ENCODE measurements around the gene MED27. TPM values are rescaled to one million over a fixed set of nuclear protein-coding genes. Genes with fewer than 3 reads are reported as not detected.

MED27 gene
- total and polyA plus RNA-seq, 2 of the 13 experiments (the other 11 are each of a cell fraction or from before 2014, with no cell fraction given): 16.9 to 19.0 TPM

- no TSS peak for BruUV-seq (replicated peaks)
- intact Hi-C loops (cut with micrococcal nuclease; ENCODE audit: unreplicated experiment) (no loop called here), in situ Hi-C loops (cut with HindIII; ENCODE audit: extremely low pct_ligation_motif_present, low pct_unique_long_range_greater_than_20kb) (no loop called here)
- Histone ChIP-seq H3K4me2 (ENCODE audit: low read depth, low read length) (no peak overlapping the region), H3K9ac (ENCODE audit: insufficient read depth, low read depth, low read length) (no peak overlapping the region), H2AFZ (ENCODE audit: low read length) (no peak overlapping the region), H3K4me3 (replicated peaks in 1 of 3; ENCODE audit: insufficient read depth in 1 of 3, low read depth in 2 of 3, low read length in 3 of 3) (no peak overlapping the region), H3K36me3 (replicated peaks in 1 of 2; ENCODE audit: control insufficient read depth in 1 of 2, insufficient read depth in 2 of 2, low read length in 2 of 2) (no peaks in the 10 kb centered on the region; a peak in 1 of 5 replicates), H4K20me1 (ENCODE audit: insufficient read depth, low read length) (no peaks in the 10 kb centered on the region), H3K9me3 (ENCODE audit: low read length) (no peaks in the 10 kb centered on the region), H3K27me3 (ENCODE audit: control insufficient read depth in 1 of 2, insufficient read depth in 2 of 2, low read length in 2 of 2) (no peaks in the 10 kb centered on the region), H3K79me2 (ENCODE audit: insufficient read depth, low read length) (peaks cover 5% of the 10 kb centered on the region), H3K27ac (ENCODE audit: extremely low read length, insufficient read depth, low read length) (no peak overlapping the region), H3K4me1 (ENCODE audit: insufficient read depth, low read length) (peaks cover 5% of the 10 kb centered on the region; the same call in 1 of the 2 replicates)
- ATAC-seq (no peak), FAIRE-seq (no peak), DNase-seq (ENCODE audit: low spot score) (no peak)
- 96% methylated on average over 3 of the region's 3 CpGs for WGBS (ENCODE audit: low lambda C conversion rate)
- ChIA-PET CTCF (ENCODE audit: low intra/inter-chr PET ratio, low total read pairs) (no interaction called here), POLR2A (no interaction called here)
- TF ChIP-seq KAT2B (IDR thresholded peaks at IDR 0.05; ENCODE audit: borderline replicate concordance, low read depth, low read length) (no peak), KMT2A (CRISPR knock-in tag; IDR thresholded peaks at IDR 0.05) (no peak), BCLAF1 (IDR thresholded peaks at IDR 0.05) (no peak), THYN1 (CRISPR knock-in tag; IDR thresholded peaks at IDR 0.05; ENCODE audit: borderline replicate concordance, low read depth) (no peak)
Observed at GRCh38 chr9:132043708-132044107, 36.0 kb downstream of the MED27 start.

- WGBS (ENCODE audit: low lambda C conversion rate): 91% methylated on average over 4 of the region's 4 CpGs
- BruUV-seq (replicated peaks): no TSS peak
Observed at GRCh38 chr9:132042324-132042723, 37.3 kb downstream of the MED27 start.

More at GRCh38 chr9:132042324-132042723, 37.3 kb downstream of the MED27 start:
- no peak overlapping the region for H2AFZ ChIP-seq (ENCODE audit: low read length)
- no peaks in the 10 kb centered on the region for H3K27me3 ChIP-seq (ENCODE audit: control insufficient read depth in 1 of 2, insufficient read depth in 2 of 2, low read length in 2 of 2)
- DNase-seq (ENCODE audit: low spot score): no peak
- no peak overlapping the region for H3K4me3 ChIP-seq (replicated peaks in 1 of 3; ENCODE audit: insufficient read depth in 1 of 3, low read depth in 2 of 3, low read length in 3 of 3)
- ATAC-seq: no peak
- no peak overlapping the region for H3K9ac ChIP-seq (ENCODE audit: insufficient read depth, low read depth, low read length)
- H3K79me2 ChIP-seq (ENCODE audit: insufficient read depth, low read length): peaks cover 3% of the 10 kb centered on the region
- no peaks in the 10 kb centered on the region; a peak in 1 of 5 replicates for H3K36me3 ChIP-seq (replicated peaks in 1 of 2; ENCODE audit: control insufficient read depth in 1 of 2, insufficient read depth in 2 of 2, low read length in 2 of 2)
- intact Hi-C loops (cut with micrococcal nuclease; ENCODE audit: unreplicated experiment) (no loop called here), in situ Hi-C loops (cut with HindIII; ENCODE audit: extremely low pct_ligation_motif_present, low pct_unique_long_range_greater_than_20kb) (no loop called here)
- TF ChIP-seq ZNF275 (CRISPR knock-in tag; IDR thresholded peaks at IDR 0.05; ENCODE audit: borderline replicate concordance) (no peak), ZNF639 (CRISPR knock-in tag; conservative IDR thresholded peaks at IDR 0.05) (no peak), PTBP1 (IDR thresholded peaks at IDR 0.05; ENCODE audit: low read depth, low read length, poor library complexity, severe bottlenecking) (no peak), PREB (CRISPR knock-in tag; IDR thresholded peaks at IDR 0.05) (no peak)
- no peaks in the 10 kb centered on the region for H4K20me1 ChIP-seq (ENCODE audit: insufficient read depth, low read length)
- H3K4me1 ChIP-seq (ENCODE audit: insufficient read depth, low read length): peaks cover 5% of the 10 kb centered on the region; the same call in 1 of the 2 replicates
- no peak for FAIRE-seq
- CTCF ChIA-PET (ENCODE audit: low intra/inter-chr PET ratio, low total read pairs): no interaction called here
- no peak overlapping the region for H3K27ac ChIP-seq (ENCODE audit: extremely low read length, insufficient read depth, low read length)
- no peaks in the 10 kb centered on the region for H3K9me3 ChIP-seq (ENCODE audit: low read length)
- POLR2A ChIA-PET: no interaction called here
- no peak overlapping the region for H3K4me2 ChIP-seq (ENCODE audit: low read depth, low read length)
